Right atrium auricular region (tissue), 2 donors: ENCODE results near the gene LSM6. TPM values are rescaled to one million over a fixed set of nuclear protein-coding genes. Genes with fewer than 3 reads are reported as not detected.

Experiments used
- DNase-seq: peaks from one replicate; pipeline ENCODE4 v3.0.0-alpha.2; 2019; ENCODE audit warnings: low spot score
- H3K27ac ChIP-seq, 2 donors: fragments of 200-600 bp; sonication (generic); 1 replicate in 1 of 2; 2 replicates in 1 of 2; pipeline ENCODE4 v1.5.1; 2016 to 2019
- H3K27me3 ChIP-seq, 2 donors: fragments of 200-600 bp; sonication (generic); one replicate each; pipeline versions ENCODE4 v1.5.1 to v1.6.0; 2017 to 2019
- H3K36me3 ChIP-seq: fragments of 200-600 bp; sonication (generic); one replicate; pipeline ENCODE4 v1.5.1; 2016
- H3K4me1 ChIP-seq, 2 donors: fragments of 200-600 bp; sonication (generic); one replicate each; pipeline versions ENCODE4 v1.5.1 to v1.6.0; 2017 to 2019
- H3K4me3 ChIP-seq, 2 donors: fragments of 200-600 bp; sonication (generic); 1 replicate in 1 of 2; 2 replicates in 1 of 2; pipeline ENCODE4 v1.5.1; 2017 to 2019; ENCODE audit warnings: mild to moderate bottlenecking in 1 of 2, moderate library complexity in 1 of 2
- H3K9me3 ChIP-seq, 2 donors: fragments of 200-600 bp; sonication (generic); one replicate each; pipeline ENCODE4 v1.5.1; 2019
- CTCF ChIP-seq, 2 donors: fragments of 200-600 bp; sonication (generic); IDR thresholded peaks; one replicate each; pipeline ENCODE4 v1.5.1; 2019; ENCODE audit warnings: antibody characterized with exemption in 2 of 2
- total RNA-seq, 2 donors: library from RNA; depleted of rRNA; stranded (reverse); fragments of >200 nt; gene quantifications; one replicate each; pipeline ENCODE4 v1.1.0, GENCODE V29; 2016

The LSM6 gene
- total RNA-seq, 2 donors from 2014 or later, result 15.0 TPM

GRCh38 chr4:146170149-146170548 lies 5.4 kb upstream of the LSM6 start:
- Histone ChIP-seq H3K4me1 (no peaks in the 10 kb centered on the region), H3K9me3 (no peaks in the 10 kb centered on the region), H3K36me3 (no peaks in the 10 kb centered on the region), H3K27ac (no peak overlapping the region), H3K4me3 (no peak overlapping the region), H3K27me3 (no peaks in the 10 kb centered on the region)
- no peak for DNase-seq
- no peak for TF ChIP-seq CTCF (IDR thresholded peaks at IDR 0.05)

- H3K27ac ChIP-seq, result no peak overlapping the region
- peaks cover 0 to 48% of the 10 kb centered on the region in 2 donors for H3K4me1 ChIP-seq
These were observed 1.4 kb downstream of the LSM6 start for GRCh38 chr4:146176891-146177290.

DNA sequence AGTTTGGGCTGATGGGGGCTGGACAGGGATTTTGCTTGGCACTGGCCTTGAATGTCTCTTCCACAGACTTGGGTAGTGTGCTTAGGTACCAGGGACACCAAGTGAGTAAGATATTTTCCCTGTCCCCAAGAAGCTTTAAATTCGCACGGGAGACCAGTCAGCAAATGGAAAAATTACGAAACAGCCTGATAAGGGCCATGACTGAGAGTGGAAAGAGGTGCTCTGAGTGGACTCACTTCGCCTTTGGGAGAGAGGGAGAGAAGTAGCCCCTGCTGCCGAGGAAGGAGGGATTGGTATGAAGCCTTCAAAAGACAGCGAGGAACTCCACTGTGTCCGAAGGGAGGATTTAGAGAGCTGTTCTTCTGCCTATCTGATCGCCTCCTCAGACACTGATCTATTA lies 2.6 kb downstream of the LSM6 start:
- Histone ChIP-seq H3K27ac (no peak overlapping the region), H3K36me3 (peaks cover 6% of the 10 kb centered on the region), H3K4me3 (no peak overlapping the region), H3K9me3 (no peaks in the 10 kb centered on the region), H3K4me1 (peaks cover 0 to 52% of the 10 kb centered on the region in 2 donors), H3K27me3 (no peaks in the 10 kb centered on the region)
- no peak for DNase-seq
- no peak for TF ChIP-seq CTCF (IDR thresholded peaks at IDR 0.05)

More at GRCh38 chr4:146176891-146177290, 1.4 kb downstream of the LSM6 start:
- Histone ChIP-seq H3K27me3 (no peaks in the 10 kb centered on the region), H3K36me3 (no peaks in the 10 kb centered on the region), H3K9me3 (no peaks in the 10 kb centered on the region), H3K4me3 (peak overlapping the region; percentile 77 to 83)
- TF ChIP-seq CTCF (IDR thresholded peaks at IDR 0.05), result no peak
- DNase-seq, result no peak

GRCh38 chr4:146179784-146180370 lies 4.4 kb downstream of the LSM6 start:
- peaks cover 16% of the 10 kb centered on the region for H3K36me3 ChIP-seq
- H3K4me1 ChIP-seq, result peaks cover 0 to 52% of the 10 kb centered on the region in 2 donors
- H3K27ac ChIP-seq, result no peak overlapping the region
- no peak overlapping the region for H3K4me3 ChIP-seq
- no peaks in the 10 kb centered on the region for H3K9me3 ChIP-seq
- TF ChIP-seq CTCF (IDR thresholded peaks at IDR 0.05), result no peak
- no peaks in the 10 kb centered on the region for H3K27me3 ChIP-seq
- DNase-seq, result no peak

- Histone ChIP-seq H3K27me3 (no peaks in the 10 kb centered on the region), H3K9me3 (no peaks in the 10 kb centered on the region), H3K4me1 (peaks cover 0 to 41% of the 10 kb centered on the region in 2 donors), H3K4me3 (no peak overlapping the region), H3K36me3 (peaks cover 16% of the 10 kb centered on the region), H3K27ac (no peak overlapping the region)
- no peak for DNase-seq
- TF ChIP-seq CTCF (IDR thresholded peaks at IDR 0.05), result no peak
These were observed 6.9 kb downstream of the LSM6 start for GRCh38 chr4:146182443-146182842.

GRCh38 chr4:146183209-146183608 lies 7.7 kb downstream of the LSM6 start:
- no peak for TF ChIP-seq CTCF (IDR thresholded peaks at IDR 0.05)
- H3K27ac ChIP-seq, result no peak overlapping the region
- H3K4me3 ChIP-seq, result no peak overlapping the region
- no peak for DNase-seq
- no peaks in the 10 kb centered on the region for H3K9me3 ChIP-seq
- peaks cover 0 to 34% of the 10 kb centered on the region in 2 donors for H3K4me1 ChIP-seq
- no peaks in the 10 kb centered on the region for H3K27me3 ChIP-seq
- H3K36me3 ChIP-seq, result peaks cover 18% of the 10 kb centered on the region
